CD4-positive, alpha-beta T cell (primary cell): ENCODE measurements around the gene S100A4. TPM values are rescaled to one million over a fixed set of nuclear protein-coding genes. Genes with fewer than 3 reads are reported as not detected.

Experiments used
- ATAC-seq: fragments of 200-7000 bp; cut with Tn5 transposase; one replicate; pipeline ENCODE4 v1.10.0; 2022; ENCODE audit warnings: mild to moderate bottlenecking; ENCODE audit not compliant: poor library complexity
- CTCF ChIA-PET: fragments of 350-600 bp; sonication (Branson Sonifier 250); formaldehyde crosslinking; loops from one replicate; lab custom pipeline; 2021; ENCODE audit warnings: antibody characterized with exemption, inconsistent platforms; lab: Charles Lee
- POLR2A ChIA-PET: fragments of 350-600 bp; sonication (Branson Sonifier 250); formaldehyde crosslinking; loops from one replicate; lab custom pipeline; 2021; ENCODE audit warnings: antibody characterized with exemption, inconsistent platforms; lab: Charles Lee
- DNase-seq, 14 experiments: peaks; one replicate each; pipeline ENCODE4 v3.0.0-alpha.2; 2013 to 2020; ENCODE audit warnings: mixed read lengths in 2 of 14
- H3K27ac ChIP-seq, 2 donors: one replicate each; pipeline versions ENCODE4 v1.5.1 to v1.7.0; 2013; ENCODE audit warnings: low read length in 2 of 2, low read depth in 1 of 2, mild to moderate bottlenecking in 1 of 2
- H3K27me3 ChIP-seq, 2 experiments: 1 replicate in 1 of 2; 2 replicates in 1 of 2; pipeline versions ENCODE4 v1.6.1 to v1.7.0; 2013; ENCODE audit warnings: low read length in 2 of 2, control low read depth in 1 of 2, mild to moderate bottlenecking in 1 of 2, moderate library complexity in 1 of 2; ENCODE audit not compliant: insufficient read depth in 2 of 2, control insufficient read depth in 1 of 2
- H3K36me3 ChIP-seq: one replicate; pipeline ENCODE4 v1.6.1; 2013; ENCODE audit warnings: low read length, control low read depth; ENCODE audit not compliant: insufficient read depth
- H3K4me1 ChIP-seq: one replicate; pipeline ENCODE4 v1.6.1; 2013; ENCODE audit warnings: low read length, control low read depth; ENCODE audit not compliant: insufficient read depth
- H3K4me3 ChIP-seq: one replicate; pipeline ENCODE4 v1.5.1; 2013; ENCODE audit warnings: mild to moderate bottlenecking, low read length, moderate library complexity
- H3K9me3 ChIP-seq, 2 experiments: 1 replicate in 1 of 2; 2 replicates in 1 of 2; pipeline versions ENCODE4 v1.6.1 to v1.7.0; 2013; ENCODE audit warnings: low read length in 2 of 2, mild to moderate bottlenecking in 2 of 2, control low read depth in 1 of 2, moderate library complexity in 1 of 2; ENCODE audit not compliant: control insufficient read depth in 1 of 2, insufficient read depth in 1 of 2
- H3K27ac Mint-ChIP-seq: one replicate; pipeline ENCODE4 v1.8.0; 2020; ENCODE audit warnings: mixed read lengths
- H3K27me3 Mint-ChIP-seq: one replicate; pipeline ENCODE4 v1.8.0; 2021; ENCODE audit warnings: mixed read lengths
- H3K36me3 Mint-ChIP-seq: one replicate; pipeline ENCODE4 v1.8.0; 2021; ENCODE audit warnings: low read depth, mixed read lengths
- H3K4me1 Mint-ChIP-seq: one replicate; pipeline ENCODE4 v1.8.0; 2021; ENCODE audit warnings: low read depth, mixed read lengths
- H3K4me3 Mint-ChIP-seq: one replicate; pipeline ENCODE4 v1.8.0; 2020; ENCODE audit warnings: mild to moderate bottlenecking, mixed read lengths
- H3K9me3 Mint-ChIP-seq: one replicate; pipeline ENCODE4 v1.8.0; 2020; ENCODE audit warnings: mixed read lengths
- CTCF ChIP-seq: fragments of 200-600 bp; IDR thresholded peaks from one replicate; pipeline ENCODE4 v1.8.0; 2022; ENCODE audit warnings: antibody characterized with exemption, mild to moderate bottlenecking
- intact Hi-C, 2 experiments: fragments of 100-400 bp; cut with DNase I in 1 of 2; cut with micrococcal nuclease in 1 of 2; formaldehyde crosslinking; loops; one replicate each; pipeline versions ENCODE4 v1.15.1 to v1.9.0; 2023 to 2025; cut with DNase I, micrococcal nuclease
- total RNA-seq, 174 experiments: library from RNA in 2 of 174; stranded (reverse) in 2 of 174; gene quantifications; one replicate each; pipeline ENCODE4 v1.2.3 and lab custom pipeline; 2021 to 2026

Gene S100A4
- total RNA-seq, 2 experiments from 2014 or later, result 297 to 299 TPM

GRCh38 chr1:153550398-153550758 is 4.8 kb upstream of the S100A4 start:
- Histone ChIP-seq H3K9me3 (no peaks in the 10 kb centered on the region), H3K27ac (no peak overlapping the region), H3K36me3 (no peaks in the 10 kb centered on the region), H3K4me3 (no peak overlapping the region), H3K4me1 (peaks cover 42% of the 10 kb centered on the region), H3K27me3 (no peaks in the 10 kb centered on the region)
- Mint-ChIP-seq H3K27ac (no peak overlapping the region), H3K27me3 (no peaks in the 10 kb centered on the region), H3K36me3 (peaks cover 3% of the 10 kb centered on the region), H3K4me3 (no peak overlapping the region), H3K9me3 (no peaks in the 10 kb centered on the region), H3K4me1 (peaks cover 22% of the 10 kb centered on the region)
- DNase-seq (no peak), ATAC-seq (no peak)
- intact Hi-C loops, result no loop called here
- CTCF ChIA-PET, result interaction anchor here (1.0 to 1.3 kb wide), 2 partner anchors 18 kb away, joined by 3 to 5 read pairs; no protein-coding TSS in a partner anchor
- TF ChIP-seq CTCF, result no peak
- POLR2A ChIA-PET, result interaction anchor here (0.5 to 2.4 kb wide), 2 partner anchors 15 to 127 kb away, joined by 3 to 12 read pairs; partner anchors contain the start of gene S100A6

GRCh38 chr1:153549741-153550397 is 4.3 kb upstream of the S100A4 start:
- DNase-seq, result no peak
- H3K9me3 Mint-ChIP-seq, result no peaks in the 10 kb centered on the region
- H3K27ac Mint-ChIP-seq, result no peak overlapping the region
- ATAC-seq, result no peak
- no peak overlapping the region for H3K4me3 Mint-ChIP-seq
- H3K27me3 ChIP-seq, result no peaks in the 10 kb centered on the region
- peaks cover 8% of the 10 kb centered on the region for H3K36me3 Mint-ChIP-seq
- no peaks in the 10 kb centered on the region for H3K9me3 ChIP-seq
- H3K36me3 ChIP-seq, result no peaks in the 10 kb centered on the region
- POLR2A ChIA-PET, result interaction anchor here (0.5 to 2.4 kb wide), 2 partner anchors 15 to 127 kb away, joined by 3 to 12 read pairs; partner anchors contain the start of gene S100A6
- TF ChIP-seq CTCF, result no peak
- CTCF ChIA-PET, result interaction anchor here (1.3 kb wide), 1 partner anchor 18 kb away, joined by 3 read pairs; no protein-coding TSS in a partner anchor
- H3K4me1 ChIP-seq, result peaks cover 45% of the 10 kb centered on the region
- H3K4me3 ChIP-seq, result no peak overlapping the region
- peaks cover 27% of the 10 kb centered on the region for H3K4me1 Mint-ChIP-seq
- no peaks in the 10 kb centered on the region for H3K27me3 Mint-ChIP-seq
- intact Hi-C loops, result loop anchor here in 1 of 2 experiments (5.0 kb wide), 1 partner anchor 82 kb away; the partner anchor contains the start of gene CHTOP
- no peak overlapping the region for H3K27ac ChIP-seq

- intact Hi-C loops, result loop anchor here in 1 of 2 experiments (5.0 kb wide), 1 partner anchor 83 kb away; the partner anchor contains the start of gene CHTOP
- peak within 1 kb of the TSS; percentile 25 for H3K4me3 Mint-ChIP-seq
These were observed 3.4 kb upstream of the S100A4 start, which contains the start of gene S100A3 for GRCh38 chr1:153548722-153549688. TSS of gene S100A3 (minus strand) at chr1:153549258. CDS start at chr1:153548485, 773 bp downstream.

More at GRCh38 chr1:153548722-153549688, 3.4 kb upstream of the S100A4 start, which contains the start of gene S100A3:
- no peaks in the 10 kb centered on the region for H3K9me3 ChIP-seq
- no peak within 1 kb of the TSS for H3K4me3 ChIP-seq
- ChIA-PET POLR2A (interaction anchor here (1.2 kb wide), 1 partner anchor 15 kb away, joined by 3 read pairs; no protein-coding TSS in a partner anchor), CTCF (interaction anchor here (0.6 kb wide), 1 partner anchor 14 kb away, joined by 5 read pairs; no protein-coding TSS in a partner anchor)
- Mint-ChIP-seq H3K36me3 (peaks cover 16% of the 10 kb centered on the region), H3K27ac (peak within 1 kb of the TSS; percentile 71), H3K9me3 (no peaks in the 10 kb centered on the region), H3K4me1 (peaks cover 35% of the 10 kb centered on the region), H3K27me3 (no peaks in the 10 kb centered on the region)
- no peak for DNase-seq
- H3K4me1 ChIP-seq, result peaks cover 54% of the 10 kb centered on the region
- H3K36me3 ChIP-seq, result peaks cover 8% of the 10 kb centered on the region
- no peaks in the 10 kb centered on the region for H3K27me3 ChIP-seq
- no peak within 1 kb of the TSS for H3K27ac ChIP-seq
- no peak for ATAC-seq
- TF ChIP-seq CTCF, result no peak
